Activated naive CD4-positive, alpha-beta T cell treated with Interleukin-2 at 50 U/mL for 16 hours (primary cell): ENCODE results near the gene CETN1.

Source experiments
- DNase-seq: peaks from one replicate; pipeline ENCODE4 v3.0.0-alpha.2; 2020

The CETN1 gene

GRCh38 chr18:627231-627630 lies 47.1 kb downstream of the CETN1 start:
- DNase-seq, result no peak

GRCh38 chr18:629269-630150 lies 49.3 kb downstream of the CETN1 start:
- no peak for DNase-seq

GRCh38 chr18:631560-631959 lies 51.4 kb downstream of the CETN1 start:
- DNase-seq, result no peak
